ENCODE results near the gene SVOP. TPM values are rescaled to one million over a fixed set of nuclear protein-coding genes. Genes with fewer than 3 reads are reported as not detected.

The SVOP gene, protein sequence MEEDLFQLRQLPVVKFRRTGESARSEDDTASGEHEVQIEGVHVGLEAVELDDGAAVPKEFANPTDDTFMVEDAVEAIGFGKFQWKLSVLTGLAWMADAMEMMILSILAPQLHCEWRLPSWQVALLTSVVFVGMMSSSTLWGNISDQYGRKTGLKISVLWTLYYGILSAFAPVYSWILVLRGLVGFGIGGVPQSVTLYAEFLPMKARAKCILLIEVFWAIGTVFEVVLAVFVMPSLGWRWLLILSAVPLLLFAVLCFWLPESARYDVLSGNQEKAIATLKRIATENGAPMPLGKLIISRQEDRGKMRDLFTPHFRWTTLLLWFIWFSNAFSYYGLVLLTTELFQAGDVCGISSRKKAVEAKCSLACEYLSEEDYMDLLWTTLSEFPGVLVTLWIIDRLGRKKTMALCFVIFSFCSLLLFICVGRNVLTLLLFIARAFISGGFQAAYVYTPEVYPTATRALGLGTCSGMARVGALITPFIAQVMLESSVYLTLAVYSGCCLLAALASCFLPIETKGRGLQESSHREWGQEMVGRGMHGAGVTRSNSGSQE
- total RNA-seq, result not detected
- long read RNA-seq, result 0 reads

DNA sequence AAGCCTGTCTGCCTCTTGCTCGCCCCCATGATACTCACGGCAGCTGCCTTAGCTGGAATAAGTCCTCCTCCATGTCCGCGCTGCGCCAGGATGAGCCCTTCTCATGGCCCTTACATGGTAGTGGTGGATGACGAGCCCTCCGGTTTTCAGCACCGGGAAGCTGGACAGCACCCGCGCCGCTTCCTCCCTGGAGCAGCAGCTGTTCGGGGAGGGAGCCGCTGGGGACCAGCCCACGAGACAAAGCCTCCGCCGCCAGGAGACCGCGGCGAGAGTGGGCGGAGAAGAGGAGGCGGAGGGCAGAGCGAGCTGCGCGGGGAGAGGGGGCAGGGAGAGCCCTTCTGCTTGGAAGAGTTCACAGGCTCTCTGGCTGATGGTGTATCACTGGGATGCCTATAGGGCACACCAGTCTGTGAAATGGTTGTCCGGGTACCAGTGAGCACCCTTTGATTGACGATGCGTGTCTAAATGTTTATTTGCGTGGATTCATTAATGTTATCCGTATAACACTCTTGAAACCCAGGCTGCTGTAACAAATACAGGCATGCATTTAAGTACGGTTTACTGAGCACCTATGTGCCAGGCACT is at the start of gene SVOP:
SVOP (minus strand) TSS at position 273 of the 585 bp plus-strand sequence; CDS start at position 73, 200 bp downstream.
- TF ChIP-seq, protein P1, sequence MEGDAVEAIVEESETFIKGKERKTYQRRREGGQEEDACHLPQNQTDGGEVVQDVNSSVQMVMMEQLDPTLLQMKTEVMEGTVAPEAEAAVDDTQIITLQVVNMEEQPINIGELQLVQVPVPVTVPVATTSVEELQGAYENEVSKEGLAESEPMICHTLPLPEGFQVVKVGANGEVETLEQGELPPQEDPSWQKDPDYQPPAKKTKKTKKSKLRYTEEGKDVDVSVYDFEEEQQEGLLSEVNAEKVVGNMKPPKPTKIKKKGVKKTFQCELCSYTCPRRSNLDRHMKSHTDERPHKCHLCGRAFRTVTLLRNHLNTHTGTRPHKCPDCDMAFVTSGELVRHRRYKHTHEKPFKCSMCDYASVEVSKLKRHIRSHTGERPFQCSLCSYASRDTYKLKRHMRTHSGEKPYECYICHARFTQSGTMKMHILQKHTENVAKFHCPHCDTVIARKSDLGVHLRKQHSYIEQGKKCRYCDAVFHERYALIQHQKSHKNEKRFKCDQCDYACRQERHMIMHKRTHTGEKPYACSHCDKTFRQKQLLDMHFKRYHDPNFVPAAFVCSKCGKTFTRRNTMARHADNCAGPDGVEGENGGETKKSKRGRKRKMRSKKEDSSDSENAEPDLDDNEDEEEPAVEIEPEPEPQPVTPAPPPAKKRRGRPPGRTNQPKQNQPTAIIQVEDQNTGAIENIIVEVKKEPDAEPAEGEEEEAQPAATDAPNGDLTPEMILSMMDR (IDR thresholded peaks at IDR 0.05), result no peak
- TF ChIP-seq POLR2A (IDR thresholded peaks at IDR 0.05), result no peak
- Histone ChIP-seq H3K36me3 (no peaks in the 10 kb centered on the region), H3K27ac (no peak within 1 kb of the TSS), H3K9me3 (no peaks in the 10 kb centered on the region), H3K4me3 (no peak within 1 kb of the TSS), H3K27me3 (no peaks in the 10 kb centered on the region), H3K4me1 (peaks cover 0 to 3% (median 0%) of the 10 kb centered on the region in 4 donors)
- peak; percentile 66 to 77 (median 74) for DNase-seq
- 5% methylated on average over 24 of the region's 30 CpGs for WGBS (ENCODE audit: insufficient coverage, low coverage, low lambda C conversion rate, missing lambda C conversion rate)
- intact Hi-C loops (cut with DNase I), result no loop called here
- peak; percentile 80 to 93 (median 86) for ATAC-seq

DNA sequence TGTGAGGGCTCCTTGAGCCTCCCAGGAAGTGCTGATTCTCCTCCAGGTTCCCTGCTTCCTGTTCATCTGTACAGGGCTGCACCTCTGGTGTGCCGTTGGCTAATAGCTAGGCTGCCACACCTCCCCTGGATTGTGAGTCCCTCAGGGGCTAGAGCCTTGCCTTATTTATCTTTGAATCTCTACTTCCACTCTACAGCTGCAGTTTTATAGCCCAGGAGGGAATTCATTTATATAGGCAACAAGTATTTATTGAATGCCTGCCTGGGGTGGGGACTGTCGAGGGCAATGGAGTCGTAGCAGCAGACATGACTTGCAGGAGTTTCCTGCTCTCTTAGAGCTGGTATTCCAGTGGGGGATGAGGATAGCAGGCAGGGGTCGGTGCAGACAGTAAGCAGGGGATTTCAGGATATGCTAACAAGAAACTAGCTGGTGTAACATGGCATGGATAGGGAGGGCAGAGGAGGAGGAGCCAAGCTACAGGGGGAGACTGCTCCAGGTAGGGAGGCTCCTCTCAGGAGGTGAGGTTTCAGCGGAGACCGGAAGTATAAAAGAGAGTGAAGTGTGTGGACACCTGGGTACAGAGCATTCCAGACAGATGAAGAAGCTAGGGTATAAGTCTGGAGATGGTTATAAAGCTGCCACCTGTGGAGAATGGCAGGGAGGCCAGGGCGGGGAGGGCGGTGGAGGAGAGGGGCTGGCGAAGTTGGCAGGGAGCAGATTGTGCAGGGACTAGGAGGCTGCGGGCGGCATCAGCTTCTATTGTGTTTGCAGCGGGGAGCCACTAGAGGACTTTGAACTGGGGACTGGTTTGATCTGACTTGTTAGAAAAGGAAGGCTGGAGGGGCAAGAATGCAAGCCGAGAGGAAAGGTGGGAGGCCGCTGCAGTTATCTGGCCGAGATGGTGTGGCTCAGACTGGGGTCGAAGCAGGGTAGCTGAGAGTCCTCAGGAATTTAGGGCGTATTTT is 48.7 kb upstream of the SVOP start:
- DNase-seq (no peak), ATAC-seq (peak in 2 of 4 donors; percentile 19 to 37)
- H3K4me3 ChIP-seq, result no peak overlapping the region

DNA sequence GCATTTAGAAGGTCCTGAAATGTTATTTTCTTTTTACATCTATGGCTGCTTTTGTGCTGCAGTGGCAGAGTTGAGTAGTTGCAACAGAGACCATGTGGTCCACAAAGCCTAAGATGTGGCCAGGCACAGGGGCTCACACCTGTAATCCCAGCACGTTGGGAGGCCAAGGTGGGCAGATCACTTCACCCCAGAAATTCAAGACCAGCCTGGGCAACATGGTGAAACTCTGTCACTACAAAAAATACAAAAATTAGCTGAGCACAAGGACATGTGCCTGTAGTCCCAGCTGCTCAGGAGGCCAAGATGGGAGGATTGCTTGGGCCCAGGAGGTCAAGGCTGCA is 45.0 kb upstream of the SVOP start:
- Histone ChIP-seq H3K27ac (peak overlapping the region in 2 of 3 donors; percentile 66 to 76), H3K9me3 (no peaks in the 10 kb centered on the region), H3K4me1 (peaks cover 0 to 35% (median 5%) of the 10 kb centered on the region in 4 donors), H3K27me3 (no peaks in the 10 kb centered on the region), H3K36me3 (peaks cover 0 to 16% (median 8%) of the 10 kb centered on the region in 4 donors), H3K4me3 (no peak overlapping the region)
- 22% methylated on average over 1 of the region's 1 CpG for WGBS (ENCODE audit: insufficient coverage, low coverage, low lambda C conversion rate, missing lambda C conversion rate)
- ATAC-seq (no peak), DNase-seq (no peak)
- TF ChIP-seq, protein P1 (IDR thresholded peaks at IDR 0.05), result no peak
- no peak for TF ChIP-seq POLR2A (IDR thresholded peaks at IDR 0.05)
- intact Hi-C loops (cut with DNase I), result no loop called here

More for the DNA sequence above, 48.7 kb upstream of the SVOP start:
- no peaks in the 10 kb centered on the region for H3K9me3 ChIP-seq
- H3K36me3 ChIP-seq, result peaks cover 0 to 42% (median 10%) of the 10 kb centered on the region in 4 donors
- TF ChIP-seq, protein P1 (IDR thresholded peaks at IDR 0.05), result no peak
- no peak for TF ChIP-seq POLR2A (IDR thresholded peaks at IDR 0.05)
- H3K4me1 ChIP-seq, result peaks cover 0 to 22% (median 5%) of the 10 kb centered on the region in 4 donors
- 84% methylated on average over 16 of the region's 17 CpGs for WGBS (ENCODE audit: insufficient coverage, low coverage, low lambda C conversion rate, missing lambda C conversion rate)
- intact Hi-C loops (cut with DNase I), result no loop called here
- H3K27ac ChIP-seq, result no peak overlapping the region
- no peaks in the 10 kb centered on the region for H3K27me3 ChIP-seq
